Caki2 (cell line): Measurements from ENCODE around the gene IQCF6. TPM values are rescaled to one million over a fixed set of nuclear protein-coding genes. Genes with fewer than 3 reads are reported as not detected.

Source experiments
- total RNA-seq: library from RNA; depleted of rRNA; stranded (reverse); fragments of >200 nt; shearing (Covaris generic); gene quantifications from 2 replicates; pipeline ENCODE4 v1.2.3, GENCODE V29; 2014; ENCODE audit warnings: low replicate concordance; rRNA removed

Gene IQCF6
- total RNA-seq, 1 experiment from 2014 or later: not detected

Other genes with a start within 250 kb of the IQCF6 start
- gene RAD54L2, start 240.5 kb downstream of the IQCF6 start, total RNA-seq: 5.8 and 11.1 TPM in 2 replicates
- gene TEX264, start 108.0 kb downstream of the IQCF6 start, total RNA-seq: 97.6 and 97.7 TPM in 2 replicates
- not detected in 2 replicates for gene GRM2, start 72.2 kb downstream of the IQCF6 start, total RNA-seq
- gene IQCF2, start 82.4 kb upstream of the IQCF6 start, total RNA-seq: not detected in 2 replicates
- not detected in 2 replicates for gene IQCF5, start 96.4 kb upstream of the IQCF6 start, total RNA-seq
- gene IQCF1, start 124.1 kb upstream of the IQCF6 start, total RNA-seq: not detected in 2 replicates
- 28.9 and 34.6 TPM in 2 replicates for gene RRP9, start 162.7 kb upstream of the IQCF6 start, total RNA-seq
- gene PARP3, start 163.1 kb upstream of the IQCF6 start, total RNA-seq: 29.4 and 30.0 TPM in 2 replicates
- not detected in 2 replicates for gene GPR62, start 176.1 kb upstream of the IQCF6 start, total RNA-seq
- gene PCBP4, start 188.2 kb upstream of the IQCF6 start, total RNA-seq: 7.8 and 10.5 TPM in 2 replicates
- 19.6 and 45.4 TPM in 2 replicates for gene ABHD14B, start 194.8 kb upstream of the IQCF6 start, total RNA-seq
- 11.9 and 12.8 TPM in 2 replicates for gene ABHD14A, start 195.8 kb upstream of the IQCF6 start, total RNA-seq
- gene ACY1, start 204.3 kb upstream of the IQCF6 start, total RNA-seq: 101 and 159 TPM in 2 replicates
- 810 and 960 TPM in 2 replicates for gene RPL29, start 216.7 kb upstream of the IQCF6 start, total RNA-seq